HEK293T (cell line): Measurements from ENCODE around the gene TNPO1.

Experiments used
- CTBP1 ChIP-seq: fragments of 450-650 bp; IDR thresholded peaks from 2 replicates; pipeline ENCODE4 v1.6.1; 2016; ENCODE audit warnings: borderline replicate concordance
- ELF4 ChIP-seq: fragments of 450-650 bp; IDR thresholded peaks from 2 replicates; pipeline ENCODE4 v1.6.1; 2017; ENCODE audit warnings: antibody characterized with exemption
- FOXK2 ChIP-seq: fragments of 450-650 bp; IDR thresholded peaks from 2 replicates; pipeline ENCODE4 v1.6.1; 2016; ENCODE audit warnings: mild to moderate bottlenecking
- NFRKB ChIP-seq: fragments of 450-650 bp; IDR thresholded peaks from 2 replicates; pipeline ENCODE4 v1.6.1; 2016; ENCODE audit warnings: mild to moderate bottlenecking, moderate library complexity
- SP1 ChIP-seq: fragments of 450-650 bp; IDR thresholded peaks from 2 replicates; pipeline ENCODE4 v1.6.1; 2017
- SUZ12 ChIP-seq: fragments of 450-650 bp; IDR thresholded peaks from 2 replicates; pipeline ENCODE4 v1.6.1; 2016; ENCODE audit warnings: mild to moderate bottlenecking
- TF ChIP-seq, protein P1 (sequence below): fragments of 450-650 bp; IDR thresholded peaks from 2 replicates; pipeline ENCODE4 v1.6.1; 2016

DNA sequence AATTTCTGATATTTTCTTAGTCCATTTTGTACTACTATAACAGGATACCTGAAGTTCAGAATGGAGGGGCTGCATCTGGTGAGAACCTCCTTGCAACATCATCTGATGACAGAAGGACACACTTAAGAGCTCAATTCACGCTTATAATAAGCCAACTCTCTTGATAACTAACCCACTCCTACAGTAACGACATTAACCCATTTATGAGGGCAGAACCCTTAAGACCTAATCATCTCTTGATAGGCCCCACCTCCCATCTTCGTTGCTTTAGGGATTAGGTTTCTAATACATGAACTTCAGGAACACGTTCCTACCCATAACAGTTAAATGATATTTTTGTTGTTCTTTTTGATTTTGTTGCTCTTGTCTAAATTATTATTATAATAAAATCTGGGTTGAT, 69.4 kb downstream of the TNPO1 start:
- TF ChIP-seq, protein P1, sequence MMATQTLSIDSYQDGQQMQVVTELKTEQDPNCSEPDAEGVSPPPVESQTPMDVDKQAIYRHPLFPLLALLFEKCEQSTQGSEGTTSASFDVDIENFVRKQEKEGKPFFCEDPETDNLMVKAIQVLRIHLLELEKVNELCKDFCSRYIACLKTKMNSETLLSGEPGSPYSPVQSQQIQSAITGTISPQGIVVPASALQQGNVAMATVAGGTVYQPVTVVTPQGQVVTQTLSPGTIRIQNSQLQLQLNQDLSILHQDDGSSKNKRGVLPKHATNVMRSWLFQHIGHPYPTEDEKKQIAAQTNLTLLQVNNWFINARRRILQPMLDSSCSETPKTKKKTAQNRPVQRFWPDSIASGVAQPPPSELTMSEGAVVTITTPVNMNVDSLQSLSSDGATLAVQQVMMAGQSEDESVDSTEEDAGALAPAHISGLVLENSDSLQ: no peak
- TF ChIP-seq SP1 (no peak), FOXK2 (no peak), ELF4 (no peak), SUZ12 (no peak), NFRKB (no peak), CTBP1 (no peak)
